ENCODE data around the gene EMILIN3.

The EMILIN3 gene

DNA sequence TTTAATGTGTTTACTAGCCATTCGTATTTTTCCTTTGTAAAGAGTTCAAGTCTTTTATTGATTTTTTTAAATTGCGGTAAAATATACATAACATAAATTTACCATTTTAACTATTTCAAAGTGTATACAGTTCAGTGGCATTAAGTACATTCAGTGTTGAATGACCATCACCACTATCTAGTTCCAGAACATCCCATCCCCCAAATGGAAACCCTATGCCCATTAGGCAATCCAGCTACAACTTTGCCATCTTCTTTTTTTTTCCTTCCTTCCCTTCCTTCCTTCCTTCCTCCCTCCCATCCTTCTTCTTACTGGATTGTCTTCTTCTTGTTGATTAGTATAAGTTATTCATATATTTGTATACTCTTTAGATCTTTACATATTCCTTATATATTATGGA is 17.4 kb downstream of the EMILIN3 start:
- H3K36me3 ChIP-seq (ENCODE audit: low read length) = no peaks in the 10 kb centered on the region
- no peaks in the 10 kb centered on the region for H3K79me2 ChIP-seq (ENCODE audit: insufficient read depth, low read length)
- H3K9ac ChIP-seq (ENCODE audit: low read length) = no peak overlapping the region
- H3K4me3 ChIP-seq (ENCODE audit: insufficient read depth, low read length, poor library complexity, severe bottlenecking) = no peak overlapping the region
- no peak overlapping the region for H3K27ac ChIP-seq (ENCODE audit: low read depth, low read length)
- no peak overlapping the region for H2AFZ ChIP-seq (ENCODE audit: low read depth, low read length, severe bottlenecking)
- H3F3A ChIP-seq (ENCODE audit: insufficient read depth) = no peaks in the 10 kb centered on the region
- H3K9me2 ChIP-seq (replicated peaks; ENCODE audit: insufficient read depth, low read length) = no peaks in the 10 kb centered on the region
- H3K4me2 ChIP-seq (ENCODE audit: low read depth, low read length, poor library complexity, severe bottlenecking) = no peak overlapping the region
- H4K20me1 ChIP-seq (ENCODE audit: low read depth, low read length) = no peaks in the 10 kb centered on the region
- TF ChIP-seq, protein P1, sequence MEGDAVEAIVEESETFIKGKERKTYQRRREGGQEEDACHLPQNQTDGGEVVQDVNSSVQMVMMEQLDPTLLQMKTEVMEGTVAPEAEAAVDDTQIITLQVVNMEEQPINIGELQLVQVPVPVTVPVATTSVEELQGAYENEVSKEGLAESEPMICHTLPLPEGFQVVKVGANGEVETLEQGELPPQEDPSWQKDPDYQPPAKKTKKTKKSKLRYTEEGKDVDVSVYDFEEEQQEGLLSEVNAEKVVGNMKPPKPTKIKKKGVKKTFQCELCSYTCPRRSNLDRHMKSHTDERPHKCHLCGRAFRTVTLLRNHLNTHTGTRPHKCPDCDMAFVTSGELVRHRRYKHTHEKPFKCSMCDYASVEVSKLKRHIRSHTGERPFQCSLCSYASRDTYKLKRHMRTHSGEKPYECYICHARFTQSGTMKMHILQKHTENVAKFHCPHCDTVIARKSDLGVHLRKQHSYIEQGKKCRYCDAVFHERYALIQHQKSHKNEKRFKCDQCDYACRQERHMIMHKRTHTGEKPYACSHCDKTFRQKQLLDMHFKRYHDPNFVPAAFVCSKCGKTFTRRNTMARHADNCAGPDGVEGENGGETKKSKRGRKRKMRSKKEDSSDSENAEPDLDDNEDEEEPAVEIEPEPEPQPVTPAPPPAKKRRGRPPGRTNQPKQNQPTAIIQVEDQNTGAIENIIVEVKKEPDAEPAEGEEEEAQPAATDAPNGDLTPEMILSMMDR (IDR thresholded peaks at IDR 0.05; ENCODE audit: insufficient read depth, low read length, poor library complexity, severe bottlenecking) = no peak
- no peak for TF ChIP-seq EZH2phosphoT487 (conservative IDR thresholded peaks at IDR 0.05; ENCODE audit: low read length)
- no peaks in the 10 kb centered on the region for H3K9me3 ChIP-seq (ENCODE audit: insufficient read depth, low read length)
- H3K27me3 ChIP-seq (ENCODE audit: low read length) = no peaks in the 10 kb centered on the region

DNA sequence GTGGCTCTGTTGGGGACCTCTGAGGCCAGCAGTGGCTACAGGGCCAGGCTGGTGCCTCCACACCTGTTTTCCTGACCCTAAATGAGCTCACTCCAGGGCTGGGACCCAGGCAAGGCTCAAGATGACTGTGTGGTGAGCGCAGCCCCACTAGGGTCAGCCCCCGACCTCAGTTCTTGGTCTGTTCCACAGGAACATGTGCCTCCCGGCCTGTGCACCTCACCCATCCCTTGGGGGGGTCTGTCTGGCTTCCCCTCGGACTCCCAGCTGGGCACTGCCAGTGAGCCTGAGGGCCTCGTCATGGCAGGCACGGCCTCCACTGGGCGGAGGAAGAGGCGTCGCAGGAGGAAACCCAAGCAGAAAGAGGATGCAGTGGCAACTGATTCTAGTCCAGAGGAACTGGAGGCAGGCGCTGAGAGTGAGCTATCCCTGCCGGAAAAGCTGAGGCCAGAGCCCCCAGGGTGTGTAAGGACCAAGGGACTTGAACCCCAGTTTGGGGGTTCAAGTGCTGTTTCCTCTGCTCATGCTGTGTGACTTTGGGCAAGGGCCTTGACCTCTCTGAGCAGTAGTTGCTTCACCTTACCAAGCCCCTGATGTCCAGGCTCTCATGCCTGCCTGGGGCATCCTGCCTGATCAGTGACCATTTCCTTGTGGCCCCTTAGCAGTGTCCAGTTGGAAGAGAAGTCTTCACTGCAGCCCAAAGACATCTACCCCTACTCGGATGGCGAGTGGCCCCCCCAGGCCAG is 18.0 kb downstream of the EMILIN3 start:
- Histone ChIP-seq H3K27ac (ENCODE audit: low read depth, low read length) (no peak overlapping the region), H3K27me3 (ENCODE audit: low read length) (no peaks in the 10 kb centered on the region), H3F3A (ENCODE audit: insufficient read depth) (no peaks in the 10 kb centered on the region), H4K20me1 (ENCODE audit: low read depth, low read length) (no peaks in the 10 kb centered on the region), H3K9ac (ENCODE audit: low read length) (no peak overlapping the region), H3K36me3 (ENCODE audit: low read length) (no peaks in the 10 kb centered on the region), H3K9me3 (ENCODE audit: insufficient read depth, low read length) (no peaks in the 10 kb centered on the region), H3K9me2 (replicated peaks; ENCODE audit: insufficient read depth, low read length) (no peaks in the 10 kb centered on the region), H3K79me2 (ENCODE audit: insufficient read depth, low read length) (no peaks in the 10 kb centered on the region), H3K4me2 (ENCODE audit: low read depth, low read length, poor library complexity, severe bottlenecking) (no peak overlapping the region), H3K4me3 (ENCODE audit: insufficient read depth, low read length, poor library complexity, severe bottlenecking) (no peak overlapping the region), H2AFZ (ENCODE audit: low read depth, low read length, severe bottlenecking) (no peak overlapping the region)
- TF ChIP-seq EZH2phosphoT487 (conservative IDR thresholded peaks at IDR 0.05; ENCODE audit: low read length) = no peak
- TF ChIP-seq, protein P1 (IDR thresholded peaks at IDR 0.05; ENCODE audit: insufficient read depth, low read length, poor library complexity, severe bottlenecking) = no peak

DNA sequence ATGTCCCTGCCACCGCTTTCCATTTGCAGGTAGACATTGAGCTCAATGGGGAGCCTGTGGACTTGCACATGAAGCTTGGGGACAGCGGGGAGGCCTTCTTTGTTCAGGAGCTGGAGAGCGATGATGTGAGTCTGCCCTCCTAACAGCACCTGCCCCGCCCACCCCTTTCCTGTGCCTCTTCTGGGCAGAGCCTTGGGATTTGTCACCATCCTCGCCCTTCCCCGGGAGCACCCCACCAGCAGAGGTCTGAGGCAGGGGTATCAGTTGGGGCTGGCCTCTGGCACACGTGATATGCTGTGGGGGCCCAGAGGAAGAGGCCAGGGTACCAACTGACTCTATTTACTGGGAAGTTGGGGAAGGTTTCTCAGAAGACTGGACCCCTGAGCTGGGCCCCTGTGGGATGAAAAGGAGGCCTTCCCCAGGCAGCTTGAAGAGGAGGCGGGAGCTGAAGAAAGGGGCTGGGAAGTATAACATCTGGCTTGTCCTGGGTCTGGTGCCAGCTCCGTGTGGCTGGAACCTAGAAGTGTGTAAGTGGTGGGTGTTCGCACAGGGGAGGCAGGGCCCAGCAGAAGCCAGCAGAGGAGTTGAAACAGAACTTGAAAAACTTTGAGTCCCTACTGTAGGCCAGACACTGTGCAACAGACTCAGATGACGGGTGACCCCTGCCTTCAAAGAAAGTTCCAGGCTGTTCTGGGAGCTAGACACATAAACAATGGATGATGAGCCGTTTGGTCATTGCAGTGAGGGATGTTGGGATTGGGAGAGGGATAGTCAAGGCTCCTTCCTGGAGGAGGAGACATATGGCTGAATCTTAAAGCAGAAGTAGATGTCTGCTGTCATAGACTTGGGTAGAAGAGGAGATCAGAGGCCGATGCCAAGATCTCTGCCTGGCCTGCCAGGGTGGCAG is 18.8 kb downstream of the EMILIN3 start:
- no peaks in the 10 kb centered on the region for H3K27me3 ChIP-seq (ENCODE audit: low read length)
- no peaks in the 10 kb centered on the region for H3K9me3 ChIP-seq (ENCODE audit: insufficient read depth, low read length)
- no peak overlapping the region for H3K4me3 ChIP-seq (ENCODE audit: insufficient read depth, low read length, poor library complexity, severe bottlenecking)
- no peaks in the 10 kb centered on the region for H3F3A ChIP-seq (ENCODE audit: insufficient read depth)
- H2AFZ ChIP-seq (ENCODE audit: low read depth, low read length, severe bottlenecking) = no peak overlapping the region
- H3K4me2 ChIP-seq (ENCODE audit: low read depth, low read length, poor library complexity, severe bottlenecking) = no peak overlapping the region
- no peaks in the 10 kb centered on the region for H3K79me2 ChIP-seq (ENCODE audit: insufficient read depth, low read length)
- H3K9me2 ChIP-seq (replicated peaks; ENCODE audit: insufficient read depth, low read length) = no peaks in the 10 kb centered on the region
- no peaks in the 10 kb centered on the region for H3K36me3 ChIP-seq (ENCODE audit: low read length)
- no peaks in the 10 kb centered on the region for H4K20me1 ChIP-seq (ENCODE audit: low read depth, low read length)
- TF ChIP-seq, protein P1 (IDR thresholded peaks at IDR 0.05; ENCODE audit: insufficient read depth, low read length, poor library complexity, severe bottlenecking) = no peak
- no peak for TF ChIP-seq EZH2phosphoT487 (conservative IDR thresholded peaks at IDR 0.05; ENCODE audit: low read length)
- no peak overlapping the region for H3K9ac ChIP-seq (ENCODE audit: low read length)
- no peak overlapping the region for H3K27ac ChIP-seq (ENCODE audit: low read depth, low read length)

All from SU-DHL-6 (cell line).